ACC112 (cell line): Measurements from ENCODE around the gene S100A14.
"Not testable (repeated sequence)": the region's sequence is repeated elsewhere in the genome, so short reads cannot be mapped to it uniquely, and the experiment has no call there.

Source experiments
- H2AFZ ChIP-seq: fragments of 200-600 bp; sonication (generic); one replicate; pipeline ENCODE4 v1.6.0; 2017; ENCODE audit warnings: antibody characterized with exemption, low read length; ENCODE audit not compliant: unreplicated experiment
- H3K27ac ChIP-seq: fragments of 200-600 bp; sonication (generic); 2 replicates; pipeline ENCODE4 v1.5.1; 2014; ENCODE audit warnings: low read depth, mild to moderate bottlenecking, antibody characterized with exemption, low read length, moderate library complexity
- H3K27me3 ChIP-seq: fragments of 200-600 bp; sonication (generic); 2 replicates; pipeline ENCODE4 v1.6.1; 2014; ENCODE audit warnings: mild to moderate bottlenecking, antibody characterized with exemption, low read length, moderate library complexity, mixed read lengths; ENCODE audit not compliant: insufficient read depth
- H3K36me3 ChIP-seq: fragments of 200-600 bp; sonication (generic); 2 replicates; pipeline ENCODE4 v1.6.1; 2016; ENCODE audit warnings: mild to moderate bottlenecking, antibody characterized with exemption, low read length, moderate library complexity, mixed read lengths; ENCODE audit not compliant: insufficient read depth
- H3K4me1 ChIP-seq: fragments of 200-600 bp; sonication (generic); one replicate; pipeline ENCODE4 v1.6.1; 2016; ENCODE audit warnings: low read length, mixed read lengths; ENCODE audit not compliant: insufficient read depth, unreplicated experiment, control insufficient read depth
- H3K4me3 ChIP-seq: fragments of 200-600 bp; sonication (generic); 2 replicates; pipeline ENCODE4 v1.5.1; 2014; ENCODE audit warnings: mild to moderate bottlenecking, low read depth, low read length
- H3K79me2 ChIP-seq: fragments of 200-600 bp; sonication (generic); one replicate; pipeline ENCODE4 v1.6.0; 2016; ENCODE audit warnings: low read length; ENCODE audit not compliant: control insufficient read depth, unreplicated experiment, insufficient read depth

S100A14 gene

GRCh38 chr1:153588033-153588432 is 28.1 kb downstream of the S100A14 start:
- not testable (repeated sequence) for H3K27ac ChIP-seq, H3K4me1 ChIP-seq, H3K27me3 ChIP-seq, H3K79me2 ChIP-seq, H2AFZ ChIP-seq, H3K36me3 ChIP-seq, H3K4me3 ChIP-seq

- Histone ChIP-seq H3K4me3 (no peak overlapping the region), H3K79me2 (no peaks in the 10 kb centered on the region), H3K27ac (no peak overlapping the region), H3K27me3 (no peaks in the 10 kb centered on the region), H3K36me3 (no peaks in the 10 kb centered on the region), H2AFZ (no peak overlapping the region), H3K4me1 (peaks cover 5% of the 10 kb centered on the region)
Measured at GRCh38 chr1:153587314-153587713, 28.8 kb downstream of the S100A14 start.

- Histone ChIP-seq H3K4me3 (no peak overlapping the region), H2AFZ (no peak overlapping the region), H3K36me3 (no peaks in the 10 kb centered on the region), H3K79me2 (no peaks in the 10 kb centered on the region), H3K27ac (no peak overlapping the region), H3K4me1 (peaks cover 5% of the 10 kb centered on the region), H3K27me3 (no peaks in the 10 kb centered on the region)
Measured at GRCh38 chr1:153586347-153586746, 29.8 kb downstream of the S100A14 start.

GRCh38 chr1:153585006-153585405 is 31.1 kb downstream of the S100A14 start:
- Histone ChIP-seq H3K79me2 (no peaks in the 10 kb centered on the region), H3K27ac (no peak overlapping the region), H3K27me3 (no peaks in the 10 kb centered on the region), H2AFZ (no peak overlapping the region), H3K36me3 (no peaks in the 10 kb centered on the region), H3K4me3 (no peak overlapping the region), H3K4me1 (peaks cover 5% of the 10 kb centered on the region)

GRCh38 chr1:153583976-153584375 is 32.1 kb downstream of the S100A14 start:
- no peak overlapping the region for H2AFZ ChIP-seq
- peaks cover 6% of the 10 kb centered on the region for H3K4me1 ChIP-seq
- H3K79me2 ChIP-seq: no peaks in the 10 kb centered on the region
- H3K36me3 ChIP-seq: no peaks in the 10 kb centered on the region
- no peak overlapping the region for H3K4me3 ChIP-seq
- no peaks in the 10 kb centered on the region for H3K27me3 ChIP-seq
- H3K27ac ChIP-seq: no peak overlapping the region

GRCh38 chr1:153583514-153583913 is 32.6 kb downstream of the S100A14 start:
- not testable (repeated sequence) for H3K27ac ChIP-seq, H3K4me3 ChIP-seq, H3K27me3 ChIP-seq, H2AFZ ChIP-seq, H3K79me2 ChIP-seq, H3K36me3 ChIP-seq
- H3K4me1 ChIP-seq: peaks cover 11% of the 10 kb centered on the region

- H2AFZ ChIP-seq, H3K27me3 ChIP-seq, H3K79me2 ChIP-seq, H3K36me3 ChIP-seq, H3K27ac ChIP-seq, H3K4me3 ChIP-seq: not testable (repeated sequence)
- peaks cover 18% of the 10 kb centered on the region for H3K4me1 ChIP-seq
Measured at GRCh38 chr1:153582836-153583235, 33.3 kb downstream of the S100A14 start.

- Histone ChIP-seq H3K27ac (no peak overlapping the region), H3K79me2 (no peaks in the 10 kb centered on the region), H3K4me3 (no peak overlapping the region), H3K27me3 (no peaks in the 10 kb centered on the region), H3K36me3 (no peaks in the 10 kb centered on the region), H3K4me1 (peaks cover 19% of the 10 kb centered on the region), H2AFZ (no peak overlapping the region)
Measured at GRCh38 chr1:153578936-153579335, 37.2 kb downstream of the S100A14 start.

GRCh38 chr1:153578490-153578889 is 37.6 kb downstream of the S100A14 start:
- Histone ChIP-seq H3K36me3 (no peaks in the 10 kb centered on the region), H3K79me2 (no peaks in the 10 kb centered on the region), H3K27ac (no peak overlapping the region), H2AFZ (no peak overlapping the region), H3K4me1 (peaks cover 21% of the 10 kb centered on the region), H3K4me3 (no peak overlapping the region), H3K27me3 (no peaks in the 10 kb centered on the region)

- peaks cover 28% of the 10 kb centered on the region for H3K4me1 ChIP-seq
- H3K27me3 ChIP-seq: no peaks in the 10 kb centered on the region
- no peaks in the 10 kb centered on the region for H3K36me3 ChIP-seq
- no peak overlapping the region for H3K4me3 ChIP-seq
- H2AFZ ChIP-seq: no peak overlapping the region
- H3K27ac ChIP-seq: no peak overlapping the region
- no peaks in the 10 kb centered on the region for H3K79me2 ChIP-seq
Measured at GRCh38 chr1:153577624-153578051, 38.5 kb downstream of the S100A14 start.

GRCh38 chr1:153577138-153577537 is 39.0 kb downstream of the S100A14 start:
- H2AFZ ChIP-seq: no peak overlapping the region
- H3K4me1 ChIP-seq: peaks cover 31% of the 10 kb centered on the region

More at GRCh38 chr1:153577138-153577537, 39.0 kb downstream of the S100A14 start:
- no peak overlapping the region for H3K27ac ChIP-seq
- H3K4me3 ChIP-seq: no peak overlapping the region
- H3K79me2 ChIP-seq: no peaks in the 10 kb centered on the region
- H3K36me3 ChIP-seq: no peaks in the 10 kb centered on the region
- no peaks in the 10 kb centered on the region for H3K27me3 ChIP-seq
